ENCODE data around the gene PRAMEF18.
A peak's percentile ranks its signal among the peaks of the same experiment; 100 is the strongest.
"Not testable (repeated sequence)": the region's sequence is repeated elsewhere in the genome, so short reads cannot be mapped to it uniquely, and the experiment has no call there.

Gene PRAMEF18, protein sequence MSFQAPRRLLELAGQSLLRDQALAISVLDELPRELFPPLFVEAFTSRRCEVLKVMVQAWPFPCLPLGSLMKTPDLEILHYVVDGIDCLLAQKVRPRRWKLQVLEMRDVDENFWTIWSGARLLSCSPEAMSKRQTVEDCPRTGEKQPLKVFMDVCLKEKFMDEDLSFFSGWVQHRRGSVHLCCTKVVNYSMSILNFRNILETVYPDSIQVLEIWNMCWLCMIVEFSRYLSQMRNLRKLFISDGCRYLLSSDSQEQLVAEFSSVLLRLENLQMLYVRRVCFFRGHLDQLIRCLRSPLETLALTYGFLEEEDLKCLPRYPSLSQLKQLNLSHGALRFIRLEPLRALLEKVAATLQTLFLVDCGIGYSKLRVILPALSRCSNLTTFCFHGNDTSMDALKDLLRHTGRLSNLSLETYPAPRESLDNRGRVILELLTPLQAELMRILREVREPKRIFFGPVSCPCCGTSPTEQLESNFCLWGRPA

GRCh38 chr1:13225675-13226204 is at the start of gene PRAMEF18:
Gene PRAMEF18, minus strand, starts transcription at chr1:13226154. Its CDS starts 48 bp downstream, at chr1:13226106.
- DNase-seq, result not testable (repeated sequence)

GRCh38 chr1:13265124-13265523 is 39.2 kb upstream of the PRAMEF18 start:
- not testable (repeated sequence) for DNase-seq

- DNase-seq, result not testable (repeated sequence)
Observed at GRCh38 chr1:13253898-13254297, 27.9 kb upstream of the PRAMEF18 start, which contains the start of gene PRAMEF5. Gene PRAMEF5, plus strand, starts transcription at chr1:13254198. Its CDS starts 5,071 bp downstream, at chr1:13259269.

- not testable (repeated sequence) for DNase-seq
Observed at GRCh38 chr1:13247122-13247521, 21.2 kb upstream of the PRAMEF18 start.

DNA sequence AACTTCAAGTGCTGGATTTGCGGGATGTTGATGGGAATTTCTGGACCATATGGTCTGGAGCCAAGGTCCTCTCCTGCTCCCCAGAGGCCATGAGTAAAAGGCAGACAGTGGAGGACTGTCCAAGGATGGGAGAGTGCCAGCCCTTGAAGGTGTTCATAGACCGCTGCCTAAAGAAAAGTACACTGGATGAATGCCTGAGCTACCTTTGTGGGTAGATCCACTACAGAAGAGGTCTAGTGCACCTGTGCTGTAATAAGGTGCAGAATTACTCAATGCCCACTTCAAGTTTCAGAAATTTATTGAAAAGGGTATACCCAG is 20.6 kb upstream of the PRAMEF18 start:
- DNase-seq, result not testable (repeated sequence)

GRCh38 chr1:13245841-13246553 is 20.0 kb upstream of the PRAMEF18 start:
- not testable (repeated sequence) for DNase-seq

DNA sequence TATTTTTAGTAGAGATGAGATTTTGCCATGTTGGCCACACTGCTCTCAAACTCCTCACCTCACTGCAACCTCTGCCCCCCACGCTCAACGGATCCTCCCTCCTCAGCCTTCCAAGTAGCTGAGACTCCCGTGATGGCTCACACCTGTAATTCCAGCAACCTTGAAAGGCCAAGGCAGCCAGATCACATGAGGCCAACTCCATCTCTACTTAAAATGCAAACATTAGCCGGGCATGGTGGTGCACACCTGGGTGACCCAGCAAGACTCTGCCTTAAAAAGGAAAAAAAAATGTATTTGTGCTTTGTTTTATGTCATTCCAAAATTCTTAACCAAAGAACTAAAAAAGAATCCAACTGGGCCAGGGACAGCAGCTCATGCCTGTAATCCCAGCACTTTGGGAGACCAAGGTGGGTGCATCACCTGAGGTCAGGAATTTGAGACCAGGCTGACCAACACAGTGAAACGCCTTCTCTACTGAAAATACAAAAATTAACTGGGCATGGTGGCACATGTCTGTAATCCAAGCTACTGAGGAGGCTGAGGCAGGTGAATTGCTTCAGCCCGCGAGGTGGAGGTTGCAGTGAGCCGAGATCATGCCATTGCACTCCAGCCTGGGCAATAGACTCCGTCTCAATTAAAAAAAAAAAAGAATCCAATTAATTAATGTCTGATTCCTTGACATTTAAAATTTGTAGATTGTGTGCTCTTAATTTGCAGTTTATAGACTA is 17.7 kb upstream of the PRAMEF18 start:
- DNase-seq, result not testable (repeated sequence)

DNA sequence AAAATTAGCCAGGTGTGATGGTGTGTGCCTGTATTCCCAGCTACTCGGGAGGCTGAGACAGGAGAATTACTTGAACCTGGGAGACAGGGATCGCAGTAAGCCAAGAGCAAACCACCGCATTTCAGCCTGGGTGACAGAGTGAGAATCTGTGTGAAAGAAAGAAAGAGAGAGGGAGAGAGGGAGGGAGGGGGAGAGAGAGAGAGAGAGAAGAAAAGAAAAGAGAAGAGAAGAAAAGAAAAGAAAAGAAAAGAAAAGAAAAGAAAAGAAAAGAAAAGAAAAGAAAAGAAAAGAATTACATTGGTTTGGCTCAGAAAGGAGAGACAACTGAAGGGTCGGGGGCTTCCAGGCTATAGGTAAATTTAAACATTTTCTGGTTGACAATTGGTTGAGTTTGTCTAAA is 13.7 kb upstream of the PRAMEF18 start:
- not testable (repeated sequence) for DNase-seq

GRCh38 chr1:13237572-13237971 is 11.6 kb upstream of the PRAMEF18 start:
- DNase-seq, result not testable (repeated sequence)

DNA sequence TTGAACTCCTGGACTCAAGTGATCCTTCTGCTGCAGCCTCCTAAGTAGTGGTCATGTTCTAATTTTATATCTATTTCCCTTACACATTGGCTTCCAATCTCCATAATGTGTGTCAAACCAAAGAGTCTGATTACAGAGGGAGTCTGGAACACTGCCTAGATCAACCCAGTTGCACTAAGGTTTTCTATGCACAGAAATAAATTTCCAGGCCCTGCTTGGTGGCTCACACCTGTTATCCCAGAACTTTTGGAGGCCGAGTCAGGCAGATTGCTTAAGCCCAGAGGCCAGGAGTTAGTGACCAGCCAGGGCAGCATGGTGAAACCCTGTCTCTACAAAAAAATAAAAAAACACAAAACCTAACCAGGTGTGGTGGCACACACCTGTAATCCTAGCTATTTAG is 8.1 kb upstream of the PRAMEF18 start:
- not testable (repeated sequence) for DNase-seq

DNA sequence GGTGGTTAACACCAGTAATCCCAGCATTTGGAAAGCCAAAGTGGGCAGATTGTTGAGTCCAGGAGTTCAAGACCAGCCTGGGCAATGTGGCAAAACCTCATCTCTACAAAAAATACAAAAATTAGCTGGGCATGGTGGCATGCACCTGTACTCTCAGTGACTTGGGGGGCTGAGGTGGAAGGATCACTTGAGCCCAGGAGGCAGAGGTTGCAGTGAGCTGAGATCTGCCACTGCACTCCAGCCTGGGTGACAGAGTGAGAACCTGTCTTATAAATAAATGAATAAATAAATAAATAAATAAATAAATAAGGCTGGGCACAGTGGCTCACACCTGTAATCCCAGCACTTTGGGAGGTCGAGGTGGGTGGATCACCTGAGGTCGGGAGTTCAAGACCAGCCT is 6.1 kb upstream of the PRAMEF18 start:
- not testable (repeated sequence) for DNase-seq

DNA sequence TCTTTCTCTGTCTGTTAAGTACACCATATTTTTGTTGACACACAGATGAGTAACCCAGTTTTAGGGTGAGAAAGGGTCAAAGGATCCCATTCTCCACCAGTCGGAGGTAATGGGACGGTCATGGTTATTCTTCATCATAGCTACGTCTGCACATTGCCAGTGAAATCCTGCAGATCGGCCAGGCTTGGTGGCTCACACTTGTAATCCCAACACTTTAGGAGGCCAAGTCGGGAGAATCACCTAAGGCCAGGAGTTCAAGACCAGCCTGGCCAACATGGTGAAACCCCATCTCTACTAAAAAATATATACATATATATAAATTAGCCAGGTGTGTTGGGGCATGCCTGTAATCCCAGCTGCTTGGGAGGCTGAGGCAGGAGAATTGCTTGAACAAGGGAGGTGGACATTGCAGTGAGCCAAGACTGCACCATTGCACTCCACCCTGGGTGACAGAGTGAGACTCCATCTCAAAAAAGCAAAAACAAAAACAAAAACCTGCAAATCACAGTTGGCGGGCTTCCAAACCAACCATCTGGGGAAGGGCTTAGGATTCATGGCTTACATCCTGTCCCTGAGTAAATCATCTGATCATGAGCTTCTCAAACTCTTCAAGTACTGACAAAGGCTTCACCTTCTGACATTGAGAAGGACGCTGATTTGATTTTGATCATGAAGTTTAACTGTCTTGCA is 5.3 kb upstream of the PRAMEF18 start:
- DNase-seq, result not testable (repeated sequence)

GRCh38 chr1:13230601-13231000 is 4.6 kb upstream of the PRAMEF18 start:
- not testable (repeated sequence) for DNase-seq

DNA sequence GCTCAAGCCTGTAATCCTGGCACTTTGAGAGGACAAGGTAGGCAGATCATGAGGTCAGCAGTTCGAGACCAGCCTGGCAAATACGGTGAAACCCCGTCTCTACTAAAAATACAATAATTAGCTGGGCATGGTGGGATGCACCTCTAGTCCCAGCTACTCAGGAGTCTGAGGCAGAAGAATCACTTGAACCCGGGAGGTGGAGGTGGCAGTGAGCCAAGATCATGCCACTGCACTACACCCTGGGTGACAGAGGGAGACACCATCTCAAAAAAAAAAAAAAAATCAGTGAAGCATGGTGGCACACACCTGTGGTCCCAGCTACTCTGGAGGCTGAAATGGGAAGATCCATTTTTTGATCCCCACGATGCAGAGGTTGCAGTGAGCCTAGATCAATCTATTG is 4.1 kb upstream of the PRAMEF18 start:
- not testable (repeated sequence) for DNase-seq

GRCh38 chr1:13228343-13228781 is 2.4 kb upstream of the PRAMEF18 start:
- DNase-seq, result peak; percentile 32 to 49

DNA sequence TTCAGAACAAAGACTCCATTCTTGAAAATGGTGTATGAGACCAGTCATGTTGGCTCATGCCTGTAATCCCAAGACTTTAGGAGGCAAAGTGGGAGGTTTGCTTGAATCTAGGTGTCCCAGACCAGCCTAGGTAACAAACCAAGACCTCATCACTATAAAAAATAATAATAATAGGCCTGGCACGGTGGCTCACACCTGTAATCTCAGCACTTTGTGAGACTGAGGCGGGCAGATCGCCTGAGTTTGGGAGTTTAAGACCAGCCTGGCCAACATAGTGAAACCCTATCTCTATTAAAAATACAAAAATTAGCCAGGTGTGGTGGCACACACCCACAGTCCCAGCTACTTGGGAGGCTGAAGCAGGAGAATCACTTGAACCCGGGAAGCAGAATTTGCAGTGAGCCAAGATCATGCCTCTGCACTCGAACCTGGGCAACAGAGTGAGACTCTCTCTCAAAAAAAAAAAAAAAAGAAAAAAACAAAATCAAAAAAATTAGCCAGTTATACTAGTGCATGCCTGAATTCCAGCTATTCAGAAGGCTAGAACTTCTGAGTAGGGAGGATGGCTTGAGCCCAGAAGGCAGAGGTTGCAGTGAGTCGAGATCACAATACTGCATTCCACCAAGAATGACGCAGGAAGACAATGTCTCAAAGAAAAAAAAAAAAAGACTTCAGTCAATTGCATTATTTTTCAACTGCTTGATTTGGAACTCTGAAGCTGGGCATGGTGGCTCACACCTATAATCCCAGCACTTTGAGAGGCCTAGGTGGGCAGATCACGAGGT is 1.5 kb upstream of the PRAMEF18 start:
- not testable (repeated sequence) for DNase-seq

- no peak for DNase-seq
Observed at GRCh38 chr1:13224480-13225060, 1.4 kb downstream of the PRAMEF18 start.

DNA sequence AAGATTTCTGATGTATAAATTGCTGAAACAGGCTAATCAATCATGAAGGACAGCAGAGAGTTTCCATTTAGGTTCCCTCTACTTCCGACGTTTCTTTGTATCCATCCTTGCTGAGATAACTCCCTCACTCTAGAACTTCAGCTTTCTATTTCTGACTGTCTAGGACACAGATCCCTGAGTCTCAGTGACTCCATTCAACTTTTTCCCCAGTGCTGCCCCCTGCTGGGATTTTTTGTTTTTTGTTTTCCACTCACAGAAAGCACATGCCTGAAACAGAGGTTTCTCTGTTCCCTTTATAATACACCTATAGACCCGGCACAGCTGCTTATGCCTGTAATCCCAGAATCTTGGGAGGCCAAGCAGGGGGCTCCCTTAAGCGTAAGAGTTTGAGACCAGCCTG is 3.2 kb downstream of the PRAMEF18 start:
- DNase-seq, result not testable (repeated sequence)

GRCh38 chr1:13219203-13219602 is 6.8 kb downstream of the PRAMEF18 start:
- not testable (repeated sequence) for DNase-seq

DNA sequence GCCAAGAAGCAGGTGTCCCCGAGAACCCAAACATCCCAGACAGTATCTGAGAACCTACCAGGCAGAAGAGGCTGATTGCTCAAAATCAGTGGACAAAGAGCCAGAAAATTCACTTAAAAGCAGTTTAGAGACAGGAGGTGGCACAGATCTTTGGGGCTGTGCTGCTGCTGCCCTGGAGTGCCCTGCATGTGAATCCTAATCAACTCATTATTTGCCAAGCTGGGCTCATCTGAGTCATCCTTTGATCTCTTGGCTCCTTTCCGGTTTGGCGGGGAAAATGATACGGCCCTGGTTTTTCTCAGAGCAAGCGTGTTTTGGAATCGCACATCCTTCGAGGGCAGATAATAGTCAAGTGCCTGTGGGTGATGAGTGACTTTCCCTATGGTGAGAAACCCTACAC is 9.3 kb downstream of the PRAMEF18 start:
- DNase-seq, result not testable (repeated sequence)

DNA sequence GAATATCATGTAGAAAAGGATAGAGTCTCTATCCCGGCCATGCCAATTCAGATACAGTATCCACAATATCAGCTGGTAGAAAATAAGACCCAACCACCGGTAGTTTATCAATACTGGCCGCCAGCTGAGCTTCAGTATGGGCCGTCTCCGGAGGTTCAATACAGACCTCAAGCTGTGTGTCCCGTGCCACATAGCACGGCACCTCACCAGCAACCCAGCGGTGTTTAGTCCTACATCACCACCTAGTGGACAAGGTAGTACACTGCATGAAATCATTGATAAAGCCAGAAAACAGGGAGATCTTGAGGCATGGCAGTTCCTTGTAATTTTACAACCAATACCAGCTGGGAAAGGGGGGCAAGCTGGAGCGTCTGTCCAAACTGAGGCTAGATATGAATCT is 17.2 kb downstream of the PRAMEF18 start:
- DNase-seq, result not testable (repeated sequence)

All from stimulated activated CD4-positive, alpha-beta T cell treated with anti-CD3 and anti-CD28 coated beads, Interleukin-2, amount 100 ng/mL, for 48 hours (primary cell).